Measurements from ENCODE around the gene MAPRE2.

The MAPRE2 gene

GRCh38 chr18:35189510-35189909 is 148.3 kb downstream of the MAPRE2 start:
- no peak for DNase-seq

GRCh38 chr18:35190948-35191697 is 149.9 kb downstream of the MAPRE2 start:
- DNase-seq: no peak

DNA sequence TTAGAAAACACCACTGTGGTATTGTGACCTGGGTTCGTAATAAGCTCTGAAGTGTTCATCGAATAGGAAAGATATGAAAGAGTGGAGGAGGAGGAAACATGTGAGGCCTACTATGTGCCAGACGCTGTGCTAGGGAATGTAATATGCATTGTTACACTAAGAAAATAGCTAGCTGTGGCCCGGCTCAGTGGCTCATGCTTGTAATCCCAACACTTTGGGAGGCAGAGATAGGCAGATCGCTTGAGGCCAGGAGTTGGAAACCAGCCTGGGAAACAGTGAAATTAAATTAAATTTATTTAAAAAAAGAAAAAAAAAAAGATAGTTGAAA is 150.4 kb downstream of the MAPRE2 start:
- DNase-seq: no peak

DNA sequence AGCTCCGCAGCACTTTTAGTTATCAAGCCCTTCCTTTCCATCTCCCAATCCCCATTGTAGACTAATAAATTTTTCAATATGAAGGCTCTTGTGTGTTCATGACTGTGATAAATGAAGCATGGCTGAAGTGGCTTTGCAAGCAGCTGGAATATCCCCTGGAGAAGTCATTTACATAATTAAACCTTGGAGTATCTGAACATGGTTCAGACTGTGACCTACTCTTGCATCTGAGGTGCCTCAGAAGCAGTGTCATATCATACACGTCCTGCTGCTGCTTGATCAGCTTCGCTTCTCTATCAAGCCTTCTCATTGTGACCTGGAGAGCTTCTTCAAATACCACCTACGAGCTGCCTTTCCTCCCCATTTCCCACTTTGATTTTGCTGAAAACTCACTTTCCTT is 151.2 kb downstream of the MAPRE2 start:
- no peak for DNase-seq

All from hematopoietic multipotent progenitor cell treated with erythropoietin and hydrocortisone succinate and interleukin-3 and kit ligand, for 6 days (in vitro differentiated cells).